ENCODE measurements around the gene FXR2.

The FXR2 gene

DNA sequence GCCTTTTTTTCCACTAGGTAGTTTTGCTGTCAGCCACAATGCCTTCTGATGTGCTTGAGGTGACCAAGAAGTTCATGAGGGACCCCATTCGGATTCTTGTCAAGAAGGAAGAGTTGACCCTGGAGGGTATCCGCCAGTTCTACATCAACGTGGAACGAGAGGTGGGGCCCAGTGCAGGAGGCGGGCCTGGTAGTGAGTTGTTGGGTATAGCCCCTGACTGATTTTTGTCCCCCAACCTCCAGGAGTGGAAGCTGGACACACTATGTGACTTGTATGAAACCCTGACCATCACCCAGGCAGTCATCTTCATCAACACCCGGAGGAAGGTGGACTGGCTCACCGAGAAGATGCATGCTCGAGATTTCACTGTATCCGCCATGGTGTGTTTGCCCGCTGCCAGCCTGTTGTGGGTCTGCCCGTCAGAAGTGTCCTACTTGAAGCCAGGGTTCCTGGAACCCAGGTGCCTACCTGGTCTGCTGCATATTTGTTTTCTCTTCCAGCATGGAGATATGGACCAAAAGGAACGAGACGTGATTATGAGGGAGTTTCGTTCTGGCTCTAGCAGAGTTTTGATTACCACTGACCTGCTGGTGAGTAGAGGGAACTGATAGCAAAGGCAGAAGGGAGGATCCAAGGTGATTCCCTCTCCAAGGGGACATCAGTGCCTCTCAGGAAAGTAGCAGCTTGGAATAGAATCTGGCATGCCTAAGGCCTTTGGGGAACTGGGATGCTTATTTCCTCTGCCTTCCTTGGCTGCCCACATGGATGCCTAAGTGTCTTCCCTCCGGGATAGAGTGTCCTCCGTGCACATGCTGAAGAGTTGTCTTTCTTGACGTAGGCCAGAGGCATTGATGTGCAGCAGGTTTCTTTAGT lies 37.1 kb downstream of the FXR2 start:
- H3K27ac Mint-ChIP-seq, result peak overlapping the region; percentile 92
- no peaks in the 10 kb centered on the region for H3K27me3 Mint-ChIP-seq
- peaks cover 100% of the 10 kb centered on the region for H3K36me3 Mint-ChIP-seq (ENCODE audit: low read depth)
- H3K4me1 Mint-ChIP-seq (ENCODE audit: low read depth), result peaks cover 76% of the 10 kb centered on the region
- intact Hi-C loops (cut with micrococcal nuclease), result no loop called here
- H3K4me3 Mint-ChIP-seq, result peak overlapping the region; percentile 97
- no peaks in the 10 kb centered on the region for H3K9me3 Mint-ChIP-seq

GRCh38 chr17:7576432-7576937 lies 38.2 kb downstream of the FXR2 start:
- Mint-ChIP-seq H3K4me3 (peak overlapping the region; percentile 30), H3K4me1 (ENCODE audit: low read depth) (peaks cover 73% of the 10 kb centered on the region), H3K36me3 (ENCODE audit: low read depth) (peaks cover 100% of the 10 kb centered on the region), H3K27ac (peak overlapping the region; percentile 92), H3K27me3 (no peaks in the 10 kb centered on the region), H3K9me3 (no peaks in the 10 kb centered on the region)
- intact Hi-C loops (cut with micrococcal nuclease), result no loop called here

- H3K27ac Mint-ChIP-seq, result peak overlapping the region; percentile 92
- peak overlapping the region; percentile 26 for H3K4me3 Mint-ChIP-seq
- peaks cover 73% of the 10 kb centered on the region for H3K4me1 Mint-ChIP-seq (ENCODE audit: low read depth)
- H3K9me3 Mint-ChIP-seq, result no peaks in the 10 kb centered on the region
- no peaks in the 10 kb centered on the region for H3K27me3 Mint-ChIP-seq
- intact Hi-C loops (cut with micrococcal nuclease), result no loop called here
- peaks cover 100% of the 10 kb centered on the region for H3K36me3 Mint-ChIP-seq (ENCODE audit: low read depth)
Observed at GRCh38 chr17:7575959-7576358, 38.7 kb downstream of the FXR2 start.

DNA sequence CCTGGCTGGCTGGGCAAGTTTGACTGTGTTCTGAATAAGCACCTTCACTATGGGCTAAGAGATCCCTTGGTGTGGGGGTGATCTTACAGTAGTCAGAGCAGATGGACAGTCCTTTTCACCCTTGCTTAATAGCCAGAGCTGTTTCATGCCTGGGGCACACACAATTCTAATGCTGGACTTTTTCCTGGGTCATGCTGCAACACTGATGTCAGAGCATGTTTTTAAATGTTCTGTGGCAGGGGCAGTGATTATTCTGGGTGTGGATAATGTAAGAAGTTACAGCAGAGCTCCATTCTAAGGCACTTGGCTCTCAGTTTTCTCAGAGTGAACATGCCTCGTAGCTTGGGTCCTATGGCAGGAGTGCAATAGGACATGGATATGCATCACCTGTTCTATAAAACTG lies 39.2 kb downstream of the FXR2 start:
- peaks cover 100% of the 10 kb centered on the region for H3K36me3 Mint-ChIP-seq (ENCODE audit: low read depth)
- no peaks in the 10 kb centered on the region for H3K27me3 Mint-ChIP-seq
- H3K27ac Mint-ChIP-seq, result peak overlapping the region; percentile 92
- no peaks in the 10 kb centered on the region for H3K9me3 Mint-ChIP-seq
- intact Hi-C loops (cut with micrococcal nuclease), result no loop called here
- peaks cover 73% of the 10 kb centered on the region for H3K4me1 Mint-ChIP-seq (ENCODE audit: low read depth)
- H3K4me3 Mint-ChIP-seq, result peak overlapping the region; percentile 85

DNA sequence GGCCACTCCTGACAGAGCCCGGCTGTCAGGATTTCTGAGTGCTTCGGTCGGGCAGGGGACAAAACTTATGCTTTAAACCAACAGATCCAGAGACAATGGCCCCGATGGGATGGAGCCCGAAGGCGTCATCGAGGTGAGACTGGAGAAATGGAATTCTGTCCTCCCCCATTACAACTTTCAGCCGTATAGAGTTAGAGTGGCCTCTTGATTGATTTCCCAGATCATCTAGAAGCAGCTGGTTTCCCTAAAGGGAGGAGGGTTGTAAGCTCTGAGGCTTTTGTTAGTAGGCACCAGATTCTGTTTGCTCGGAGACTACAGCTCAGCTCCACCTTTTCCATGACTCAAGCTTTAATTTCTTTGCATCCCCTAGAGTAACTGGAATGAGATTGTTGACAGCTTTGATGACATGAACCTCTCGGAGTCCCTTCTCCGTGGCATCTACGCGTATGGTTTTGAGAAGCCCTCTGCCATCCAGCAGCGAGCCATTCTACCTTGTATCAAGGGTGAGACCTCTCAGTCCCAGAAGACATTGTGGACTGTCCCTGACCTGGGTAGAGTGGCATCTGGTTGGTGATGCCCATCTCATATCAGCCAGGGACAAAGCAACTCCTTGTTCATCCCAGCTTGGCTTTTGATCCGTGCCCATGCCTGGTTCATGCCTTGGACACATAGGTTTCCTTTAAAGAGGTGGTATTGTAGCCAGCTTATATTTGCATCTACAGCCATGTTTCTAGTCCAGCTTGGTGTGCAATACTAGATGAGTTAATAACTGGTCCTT lies 40.3 kb downstream of the FXR2 start:
- no peaks in the 10 kb centered on the region for H3K27me3 Mint-ChIP-seq
- H3K36me3 Mint-ChIP-seq (ENCODE audit: low read depth), result peaks cover 100% of the 10 kb centered on the region
- peak overlapping the region; percentile 85 for H3K4me3 Mint-ChIP-seq
- H3K27ac Mint-ChIP-seq, result peak overlapping the region; percentile 95
- H3K4me1 Mint-ChIP-seq (ENCODE audit: low read depth), result peaks cover 84% of the 10 kb centered on the region
- no peaks in the 10 kb centered on the region for H3K9me3 Mint-ChIP-seq
- intact Hi-C loops (cut with micrococcal nuclease), result loop anchor here (5.0 kb wide), 1 partner anchor 113 kb away; the partner anchor contains the start of genes TP53 and WRAP53

DNA sequence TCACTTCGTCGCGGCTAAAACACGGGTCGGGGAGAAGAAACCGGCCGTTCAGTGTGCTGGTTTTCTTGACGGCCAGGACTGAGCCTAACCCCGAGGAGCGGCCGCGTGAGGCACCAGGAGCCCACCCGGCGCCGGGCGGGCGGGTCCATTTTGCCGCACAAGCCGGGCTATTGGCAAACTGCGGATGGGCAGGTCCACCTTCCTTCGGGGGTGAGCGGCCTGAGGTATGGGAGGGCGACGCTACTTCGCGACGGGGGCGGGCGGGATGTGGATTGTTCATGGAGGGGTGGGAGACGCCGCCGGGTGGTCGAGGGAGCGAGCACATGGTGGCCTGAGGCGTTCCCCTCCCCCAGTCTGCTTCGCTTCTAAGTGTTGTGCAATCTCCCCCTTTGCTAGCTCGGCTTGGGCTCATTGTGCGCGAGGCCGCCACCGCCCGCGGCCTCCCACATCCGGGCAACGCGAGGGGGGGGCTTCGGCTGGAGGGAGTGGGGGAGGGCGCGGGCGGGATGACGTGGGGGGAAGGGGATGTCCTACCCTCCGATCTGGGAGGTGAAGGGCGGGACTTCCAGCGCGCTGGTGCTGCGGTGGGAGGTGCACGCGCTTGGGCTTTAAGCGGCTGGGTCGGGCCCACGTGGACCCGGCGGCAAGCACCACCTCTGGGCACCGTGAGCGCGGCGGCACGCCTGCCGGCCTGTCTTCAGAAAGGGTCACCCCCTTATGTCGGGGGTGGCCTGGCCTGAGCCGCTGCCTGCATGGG lies 41.2 kb downstream of the FXR2 start:
- Mint-ChIP-seq H3K27me3 (no peaks in the 10 kb centered on the region), H3K36me3 (ENCODE audit: low read depth) (peaks cover 100% of the 10 kb centered on the region), H3K27ac (peak overlapping the region; percentile 95), H3K9me3 (no peaks in the 10 kb centered on the region), H3K4me3 (peak overlapping the region; percentile 85), H3K4me1 (ENCODE audit: low read depth) (peaks cover 85% of the 10 kb centered on the region)
- intact Hi-C loops (cut with micrococcal nuclease), result loop anchor here (5.0 kb wide), 1 partner anchor 114 kb away; the partner anchor contains the start of genes TP53 and WRAP53

DNA sequence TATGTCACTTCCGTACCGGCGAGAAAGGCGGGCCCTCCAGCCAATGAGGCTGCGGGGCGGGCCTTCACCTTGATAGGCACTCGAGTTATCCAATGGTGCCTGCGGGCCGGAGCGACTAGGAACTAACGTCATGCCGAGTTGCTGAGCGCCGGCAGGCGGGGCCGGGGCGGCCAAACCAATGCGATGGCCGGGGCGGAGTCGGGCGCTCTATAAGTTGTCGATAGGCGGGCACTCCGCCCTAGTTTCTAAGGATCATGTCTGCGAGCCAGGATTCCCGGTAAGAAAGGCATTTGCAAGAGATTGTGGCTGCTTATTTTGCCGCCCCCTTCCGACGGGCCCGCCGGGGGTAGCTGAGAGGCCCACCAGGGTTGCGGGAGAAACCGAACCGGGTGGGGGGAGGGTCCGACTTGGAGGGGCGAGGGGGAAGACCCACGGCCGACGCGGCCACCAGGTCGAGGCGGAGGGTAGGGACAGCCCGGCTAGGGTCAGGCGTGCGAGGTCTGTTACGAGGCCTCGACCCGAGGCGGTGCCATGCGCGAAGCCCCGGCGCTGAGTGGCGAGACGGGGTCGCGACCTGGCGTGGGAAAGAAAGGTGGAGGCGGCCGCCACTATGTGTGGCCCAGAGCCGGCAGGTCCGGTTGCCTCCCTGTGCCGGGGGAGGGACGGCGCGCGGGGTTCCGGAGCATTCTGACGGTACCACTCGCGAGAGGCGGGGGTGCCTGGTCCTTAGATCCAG lies 41.9 kb downstream of the FXR2 start:
- Mint-ChIP-seq H3K9me3 (no peaks in the 10 kb centered on the region), H3K4me3 (peak overlapping the region; percentile 85), H3K4me1 (ENCODE audit: low read depth) (peaks cover 80% of the 10 kb centered on the region), H3K36me3 (ENCODE audit: low read depth) (peaks cover 100% of the 10 kb centered on the region), H3K27ac (peak overlapping the region; percentile 95), H3K27me3 (no peaks in the 10 kb centered on the region)
- intact Hi-C loops (cut with micrococcal nuclease), result loop anchor here (1.0 to 5.0 kb wide), 2 partner anchors 11 to 115 kb away; partner anchors contain the start of genes SENP3, TP53 and WRAP53

DNA sequence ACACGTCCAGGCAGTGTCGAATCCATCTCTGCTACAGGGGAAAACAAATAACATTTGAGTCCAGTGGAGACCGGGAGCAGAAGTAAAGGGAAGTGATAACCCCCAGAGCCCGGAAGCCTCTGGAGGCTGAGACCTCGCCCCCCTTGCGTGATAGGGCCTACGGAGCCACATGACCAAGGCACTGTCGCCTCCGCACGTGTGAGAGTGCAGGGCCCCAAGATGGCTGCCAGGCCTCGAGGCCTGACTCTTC lies 42.4 kb downstream of the FXR2 start:
- no peaks in the 10 kb centered on the region for H3K9me3 Mint-ChIP-seq
- H3K4me3 Mint-ChIP-seq, result peak overlapping the region; percentile 85
- H3K4me1 Mint-ChIP-seq (ENCODE audit: low read depth), result peaks cover 80% of the 10 kb centered on the region
- H3K27ac Mint-ChIP-seq, result peak overlapping the region; percentile 95
- intact Hi-C loops (cut with micrococcal nuclease), result loop anchor here (1.0 to 5.0 kb wide), 2 partner anchors 11 to 115 kb away; partner anchors contain the start of genes SENP3, TP53 and WRAP53
- no peaks in the 10 kb centered on the region for H3K27me3 Mint-ChIP-seq
- peaks cover 100% of the 10 kb centered on the region for H3K36me3 Mint-ChIP-seq (ENCODE audit: low read depth)

DNA sequence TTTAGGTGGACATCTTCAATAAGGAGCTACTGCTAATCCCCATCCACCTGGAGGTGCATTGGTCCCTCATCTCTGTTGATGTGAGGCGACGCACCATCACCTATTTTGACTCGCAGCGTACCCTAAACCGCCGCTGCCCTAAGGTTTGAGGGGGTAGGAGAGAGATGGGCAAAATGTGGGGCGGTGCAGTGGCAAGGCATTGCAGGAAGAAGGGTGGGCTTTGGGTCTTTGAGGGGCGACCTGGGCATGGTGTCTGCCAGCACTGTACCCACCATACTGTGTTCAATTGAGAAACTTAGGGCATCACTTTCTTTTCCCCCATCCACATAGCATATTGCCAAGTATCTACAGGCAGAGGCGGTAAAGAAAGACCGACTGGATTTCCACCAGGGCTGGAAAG lies 44.3 kb downstream of the FXR2 start:
- Mint-ChIP-seq H3K4me1 (ENCODE audit: low read depth) (peaks cover 61% of the 10 kb centered on the region), H3K4me3 (no peak overlapping the region), H3K27me3 (no peaks in the 10 kb centered on the region), H3K9me3 (no peaks in the 10 kb centered on the region), H3K36me3 (ENCODE audit: low read depth) (peaks cover 100% of the 10 kb centered on the region), H3K27ac (peak overlapping the region; percentile 95)
- intact Hi-C loops (cut with micrococcal nuclease), result loop anchor here (5.0 kb wide), 1 partner anchor 117 kb away; the partner anchor contains the start of genes TP53 and WRAP53

- intact Hi-C loops (cut with micrococcal nuclease), result no loop called here
- Mint-ChIP-seq H3K9me3 (no peaks in the 10 kb centered on the region), H3K4me1 (ENCODE audit: low read depth) (peaks cover 60% of the 10 kb centered on the region), H3K27me3 (no peaks in the 10 kb centered on the region), H3K4me3 (no peak overlapping the region), H3K27ac (peak overlapping the region; percentile 95), H3K36me3 (ENCODE audit: low read depth) (peaks cover 100% of the 10 kb centered on the region)
Observed at GRCh38 chr17:7569571-7569970, 45.1 kb downstream of the FXR2 start.

DNA sequence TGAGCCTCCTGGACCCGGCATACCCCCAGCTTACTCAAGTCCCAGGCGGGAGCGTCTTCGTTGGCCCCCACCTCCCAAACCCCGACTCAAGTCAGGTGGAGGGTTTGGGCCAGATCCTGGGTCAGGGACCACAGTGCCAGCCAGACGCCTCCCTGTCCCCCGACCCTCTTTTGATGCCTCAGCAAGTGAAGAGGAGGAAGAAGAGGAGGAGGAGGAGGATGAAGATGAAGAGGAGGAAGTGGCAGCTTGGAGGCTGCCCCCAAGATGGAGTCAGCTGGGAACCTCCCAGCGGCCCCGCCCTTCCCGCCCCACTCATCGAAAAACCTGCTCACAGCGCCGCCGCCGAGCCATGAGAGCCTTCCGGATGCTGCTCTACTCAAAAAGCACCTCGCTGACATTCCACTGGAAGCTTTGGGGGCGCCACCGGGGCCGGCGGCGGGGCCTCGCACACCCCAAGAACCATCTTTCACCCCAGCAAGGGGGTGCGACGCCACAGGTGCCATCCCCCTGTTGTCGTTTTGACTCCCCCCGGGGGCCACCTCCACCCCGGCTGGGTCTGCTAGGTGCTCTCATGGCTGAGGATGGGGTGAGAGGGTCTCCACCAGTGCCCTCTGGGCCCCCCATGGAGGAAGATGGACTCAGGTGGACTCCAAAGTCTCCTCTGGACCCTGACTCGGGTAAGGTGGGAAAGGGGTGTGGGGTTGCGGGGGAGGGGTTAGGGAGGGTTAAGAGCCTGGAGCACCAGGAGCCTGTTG lies 51.4 kb downstream of the FXR2 start:
- H3K4me3 Mint-ChIP-seq, result peak overlapping the region; percentile 97
- H3K36me3 Mint-ChIP-seq (ENCODE audit: low read depth), result peaks cover 95% of the 10 kb centered on the region
- H3K27ac Mint-ChIP-seq, result peak overlapping the region; percentile 96
- H3K4me1 Mint-ChIP-seq (ENCODE audit: low read depth), result peaks cover 70% of the 10 kb centered on the region
- no peaks in the 10 kb centered on the region for H3K27me3 Mint-ChIP-seq
- H3K9me3 Mint-ChIP-seq, result no peaks in the 10 kb centered on the region
- intact Hi-C loops (cut with micrococcal nuclease), result no loop called here

- Mint-ChIP-seq H3K36me3 (ENCODE audit: low read depth) (peaks cover 92% of the 10 kb centered on the region), H3K27me3 (no peaks in the 10 kb centered on the region), H3K27ac (peak overlapping the region; percentile 96), H3K4me3 (peak overlapping the region; percentile 97), H3K9me3 (no peaks in the 10 kb centered on the region), H3K4me1 (ENCODE audit: low read depth) (peaks cover 75% of the 10 kb centered on the region)
- intact Hi-C loops (cut with micrococcal nuclease), result no loop called here
Observed at GRCh38 chr17:7562208-7562605, 52.5 kb downstream of the FXR2 start.
